Neuronal stem cell (in vitro differentiated cells): Measurements from ENCODE around the gene GALNT11.

Experiments used
- DNase-seq: peaks from one replicate; pipeline ENCODE4 v3.0.0-alpha.2; 2013; ENCODE audit warnings: low spot score
- H2AFZ ChIP-seq: one replicate; pipeline ENCODE4 v1.6.1; 2013; ENCODE audit warnings: mild to moderate bottlenecking, low read length, inconsistent platforms
- H2AK5ac ChIP-seq: 2 replicates; pipeline ENCODE4 v1.6.1; 2013; ENCODE audit warnings: low read depth, mild to moderate bottlenecking, inconsistent platforms, low read length, moderate library complexity, mixed read lengths
- H2BK120ac ChIP-seq: 2 replicates; pipeline ENCODE4 v1.6.1; 2013; ENCODE audit warnings: low read depth, mild to moderate bottlenecking, inconsistent platforms, low read length, moderate library complexity, mixed read lengths
- H2BK12ac ChIP-seq: one replicate; pipeline ENCODE4 v1.6.1; 2013; ENCODE audit warnings: low read length, inconsistent platforms
- H2BK15ac ChIP-seq: 2 replicates; pipeline ENCODE4 v1.6.1; 2013; ENCODE audit warnings: mild to moderate bottlenecking, low read length, inconsistent platforms, mixed read lengths
- H2BK5ac ChIP-seq: one replicate; pipeline ENCODE4 v1.6.1; 2013; ENCODE audit warnings: inconsistent platforms, mild to moderate bottlenecking, low read length, moderate library complexity
- H3K14ac ChIP-seq: one replicate; pipeline ENCODE4 v1.6.1; 2013; ENCODE audit warnings: low read length, inconsistent platforms
- H3K18ac ChIP-seq: 2 replicates; pipeline ENCODE4 v1.6.1; 2013; ENCODE audit warnings: low read length, inconsistent platforms
- H3K23ac ChIP-seq: 2 replicates; pipeline ENCODE4 v1.6.1; 2013; ENCODE audit warnings: low read depth, mild to moderate bottlenecking, mixed read lengths, low read length, inconsistent platforms; ENCODE audit not compliant: poor library complexity
- H3K27ac ChIP-seq: replicated peaks from 3 replicates; pipeline ENCODE4 v1.5.1; 2013; ENCODE audit warnings: low read length, inconsistent platforms
- H3K27me3 ChIP-seq, 3 experiments: 2 replicates each; pipeline ENCODE4 v1.6.1; 2013; ENCODE audit warnings: low read length in 3 of 3, mild to moderate bottlenecking in 2 of 3, inconsistent platforms in 1 of 3, low read depth in 1 of 3, mixed read lengths in 1 of 3, moderate library complexity in 1 of 3; ENCODE audit not compliant: control insufficient read depth in 3 of 3, insufficient read depth in 3 of 3
- H3K36me3 ChIP-seq, 2 donors: replicated peaks in 1 of 2; 2 replicates each; pipeline ENCODE4 v1.6.1; 2013; ENCODE audit warnings: low read length in 2 of 2; ENCODE audit not compliant: control insufficient read depth in 2 of 2, insufficient read depth in 2 of 2
- H3K4ac ChIP-seq: 2 replicates; pipeline ENCODE4 v1.6.1; 2013; ENCODE audit warnings: inconsistent platforms, mild to moderate bottlenecking, low read length, moderate library complexity
- H3K4me1 ChIP-seq, 2 donors: 1 replicate in 1 of 2; 2 replicates in 1 of 2; pipeline ENCODE4 v1.6.1; 2013; ENCODE audit warnings: low read length in 2 of 2, low read depth in 1 of 2; ENCODE audit not compliant: control insufficient read depth in 2 of 2, insufficient read depth in 1 of 2
- H3K4me2 ChIP-seq: one replicate; pipeline ENCODE4 v1.6.1; 2013; ENCODE audit warnings: mild to moderate bottlenecking, low read length, inconsistent platforms; ENCODE audit not compliant: insufficient read depth, poor library complexity, severe bottlenecking
- H3K4me3 ChIP-seq, 2 donors: 2 replicates each; pipeline ENCODE4 v1.5.1; 2013; ENCODE audit warnings: low read length in 2 of 2, mild to moderate bottlenecking in 2 of 2, inconsistent platforms in 1 of 2, moderate library complexity in 1 of 2
- H3K79me1 ChIP-seq: one replicate; pipeline ENCODE4 v1.6.1; 2013; ENCODE audit warnings: low read depth, mild to moderate bottlenecking, inconsistent platforms, low read length, moderate library complexity
- H3K9ac ChIP-seq: one replicate; pipeline ENCODE4 v1.6.1; 2013; ENCODE audit warnings: mild to moderate bottlenecking, low read depth, low read length, inconsistent platforms; ENCODE audit not compliant: poor library complexity
- H3K9me3 ChIP-seq, 2 donors: replicated peaks in 1 of 2; 2 replicates each; pipeline versions ENCODE3 to v1.6.1; 2013; ENCODE audit warnings: low read length in 2 of 2, mild to moderate bottlenecking in 2 of 2, inconsistent platforms in 1 of 2, low read depth in 1 of 2, mixed read lengths in 1 of 2, moderate library complexity in 1 of 2; ENCODE audit not compliant: control insufficient read depth in 2 of 2, insufficient read depth in 1 of 2
- H4K8ac ChIP-seq: one replicate; pipeline ENCODE4 v1.6.1; 2013; ENCODE audit warnings: low read depth, mild to moderate bottlenecking, inconsistent platforms, low read length, moderate library complexity
- H4K91ac ChIP-seq: one replicate; pipeline ENCODE4 v1.6.1; 2013; ENCODE audit warnings: low read length, low read depth, mild to moderate bottlenecking, inconsistent platforms; ENCODE audit not compliant: poor library complexity
- whole genome bisulfite sequencing, 2 donors: extraction: QIAGEN DNeasy Blood & Tissue Kit; methylation state at CpG; one replicate each; pipeline ENCODE4 v1.1.7; 2013; ENCODE audit warnings: missing lambda C conversion rate in 2 of 2, mixed read lengths in 1 of 2; ENCODE audit not compliant: insufficient read length in 2 of 2, insufficient replicate concordance in 1 of 2; ENCODE audit errors: extremely low coverage in 2 of 2; 5-methylcytosine and 5-hydroxymethylcytosine counted together

GALNT11 gene

DNA sequence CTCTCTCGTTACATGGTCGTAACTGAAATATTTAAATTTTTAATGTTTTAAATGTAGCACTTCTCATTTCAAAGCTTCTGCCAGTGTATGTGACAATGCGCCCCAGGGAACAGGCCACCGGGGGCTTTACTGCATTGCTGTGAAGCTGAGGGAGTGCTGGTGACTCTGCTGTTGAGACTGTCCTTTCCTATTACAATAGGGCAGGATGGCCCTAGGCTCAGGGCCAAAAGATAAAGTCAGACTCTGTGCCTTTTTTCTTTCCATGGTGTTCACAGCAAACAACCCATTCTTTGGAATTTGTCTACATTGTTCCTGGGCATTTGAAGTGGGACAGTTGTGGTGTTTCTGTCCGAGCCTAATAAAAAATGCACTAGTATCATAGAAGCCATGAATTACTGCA is 107.3 kb downstream of the GALNT11 start:
- no peak overlapping the region for H2BK5ac ChIP-seq
- DNase-seq: no peak
- no peak overlapping the region for H4K8ac ChIP-seq

DNA sequence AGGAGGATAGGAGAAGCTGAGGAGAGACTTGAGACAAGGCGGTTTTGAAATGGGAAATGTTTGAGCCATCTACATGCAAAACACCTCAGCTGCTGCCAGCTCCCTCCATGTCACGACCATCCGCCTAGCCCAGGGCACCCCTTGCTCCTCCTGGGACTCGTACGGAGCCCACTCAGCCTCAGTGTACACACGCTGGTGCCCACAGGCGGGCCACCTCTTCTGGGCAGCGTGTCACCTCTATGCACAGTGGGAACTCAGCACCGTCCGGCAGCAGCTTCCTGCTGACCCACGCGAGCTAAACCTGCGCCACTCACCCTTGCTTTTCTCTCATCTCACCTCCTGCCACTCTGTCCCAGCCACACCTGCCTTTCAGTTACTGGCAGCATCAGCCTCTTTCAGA is 108.3 kb downstream of the GALNT11 start:
- H4K8ac ChIP-seq: no peak overlapping the region
- peaks cover 19 to 83% of the 10 kb centered on the region in 2 donors for H3K36me3 ChIP-seq
- H3K23ac ChIP-seq: peak overlapping the region; percentile 45
- H3K14ac ChIP-seq: no peak overlapping the region
- H2BK5ac ChIP-seq: no peak overlapping the region
- no peaks in the 10 kb centered on the region for H3K27me3 ChIP-seq
- H3K18ac ChIP-seq: no peak overlapping the region
- no peak overlapping the region for H3K4ac ChIP-seq
- peaks cover 5 to 9% of the 10 kb centered on the region in 2 donors for H3K9me3 ChIP-seq
- no peak overlapping the region for H2AK5ac ChIP-seq
- peaks cover 2% of the 10 kb centered on the region for H3K79me1 ChIP-seq
- H2BK12ac ChIP-seq: no peak overlapping the region
- no peak overlapping the region for H3K4me3 ChIP-seq
- no peak for DNase-seq
- H3K4me2 ChIP-seq: no peak overlapping the region
- no peak overlapping the region for H3K9ac ChIP-seq
- no peak overlapping the region for H2BK15ac ChIP-seq
- WGBS, 2 donors: no CpG with 5 or more reads among the region's 13 CpGs
- H2AFZ ChIP-seq: no peak overlapping the region
- H2BK120ac ChIP-seq: no peak overlapping the region
- H3K4me1 ChIP-seq: peaks cover 3 to 5% of the 10 kb centered on the region in 2 donors
- no peak overlapping the region for H3K27ac ChIP-seq
- H4K91ac ChIP-seq: no peak overlapping the region

More for the DNA sequence above, 107.3 kb downstream of the GALNT11 start:
- Histone ChIP-seq H2BK12ac (no peak overlapping the region), H3K23ac (no peak overlapping the region), H2BK15ac (no peak overlapping the region), H3K4me1 (peaks cover 3 to 5% of the 10 kb centered on the region in 2 donors), H3K9ac (no peak overlapping the region), H4K91ac (no peak overlapping the region), H3K9me3 (peaks cover 7 to 10% of the 10 kb centered on the region in 2 donors), H3K27ac (no peak overlapping the region), H3K18ac (no peak overlapping the region), H3K36me3 (peaks cover 13 to 82% of the 10 kb centered on the region in 2 donors), H3K79me1 (peaks cover 2% of the 10 kb centered on the region), H2BK120ac (no peak overlapping the region), H3K4me2 (no peak overlapping the region), H2AK5ac (no peak overlapping the region), H3K14ac (no peak overlapping the region), H2AFZ (no peak overlapping the region), H3K4me3 (no peak overlapping the region), H3K4ac (no peak overlapping the region), H3K27me3 (no peaks in the 10 kb centered on the region)
- WGBS, 2 donors: no CpG with 5 or more reads among the region's 5 CpGs

DNA sequence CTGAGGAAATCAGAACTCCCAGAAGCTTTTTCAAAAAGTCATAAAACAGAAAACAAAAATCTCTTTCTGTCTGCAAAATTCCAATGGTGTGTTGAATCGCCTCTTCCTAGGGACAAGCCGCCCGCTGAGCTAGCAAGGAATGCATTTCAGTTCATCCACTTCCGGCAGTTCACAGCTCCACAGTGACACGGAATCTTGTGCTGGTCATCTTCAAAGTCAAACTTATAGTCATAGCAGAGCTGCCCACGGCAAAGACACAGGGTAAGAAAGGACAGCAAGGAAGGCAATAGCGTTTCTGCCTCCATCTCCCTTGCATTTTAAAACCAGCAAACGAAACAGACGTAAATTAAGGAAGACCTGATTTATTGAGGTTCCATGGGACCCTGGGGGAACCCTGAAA is 111.2 kb downstream of the GALNT11 start:
- WGBS, 2 donors: no CpG with 5 or more reads among the region's 9 CpGs
- no peak overlapping the region for H3K18ac ChIP-seq
- peak overlapping the region in 1 of 2 donors; percentile 10 for H3K4me3 ChIP-seq
- no peak for DNase-seq
- H3K79me1 ChIP-seq: peaks cover 2% of the 10 kb centered on the region
- H3K27me3 ChIP-seq: no peaks in the 10 kb centered on the region
- H2BK120ac ChIP-seq: no peak overlapping the region
- no peak overlapping the region for H2BK12ac ChIP-seq
- no peak overlapping the region for H3K14ac ChIP-seq
- no peak overlapping the region for H2BK15ac ChIP-seq
- H3K27ac ChIP-seq: peak overlapping the region; percentile 39
- H3K4me1 ChIP-seq: peaks cover 3 to 5% of the 10 kb centered on the region in 2 donors
- no peak overlapping the region for H3K9ac ChIP-seq
- H3K23ac ChIP-seq: no peak overlapping the region
- H3K4me2 ChIP-seq: no peak overlapping the region
- no peak overlapping the region for H3K4ac ChIP-seq
- H2BK5ac ChIP-seq: no peak overlapping the region
- no peak overlapping the region for H4K8ac ChIP-seq
- H3K9me3 ChIP-seq: no peaks in the 10 kb centered on the region
- peaks cover 16 to 81% of the 10 kb centered on the region in 2 donors for H3K36me3 ChIP-seq
- H2AK5ac ChIP-seq: no peak overlapping the region
- H4K91ac ChIP-seq: no peak overlapping the region
- H2AFZ ChIP-seq: peak overlapping the region; percentile 27

DNA sequence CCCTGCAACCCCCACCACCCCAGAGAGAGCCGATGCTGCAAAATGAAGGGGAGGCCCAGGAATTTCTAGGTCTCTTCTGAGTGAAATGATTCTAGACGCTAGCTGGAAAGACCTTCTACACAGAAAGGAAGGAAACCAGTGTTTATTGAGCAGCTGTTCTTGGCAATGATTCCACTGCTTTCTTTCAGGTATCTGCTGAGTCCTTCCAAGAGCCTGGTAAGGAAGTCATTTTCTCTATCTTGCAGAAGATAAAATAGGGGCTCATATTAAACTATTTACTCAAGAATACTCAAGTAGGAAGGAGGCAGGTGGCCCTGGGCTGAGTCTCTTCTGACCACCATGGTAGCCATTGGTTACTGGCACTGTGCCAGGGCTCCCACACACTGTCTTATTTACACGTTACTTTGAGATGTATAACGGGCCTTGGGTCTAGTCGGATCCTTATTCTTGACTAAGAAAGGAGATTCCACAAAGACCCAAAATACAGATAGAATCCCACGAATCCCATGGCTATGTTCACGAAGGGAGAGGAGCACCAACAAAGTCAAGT is 112.1 kb downstream of the GALNT11 start:
- Histone ChIP-seq H3K4me3 (no peak overlapping the region), H3K14ac (no peak overlapping the region), H3K4me2 (no peak overlapping the region), H3K9me3 (no peaks in the 10 kb centered on the region), H4K8ac (no peak overlapping the region), H3K4me1 (peaks cover 3 to 5% of the 10 kb centered on the region in 2 donors), H3K27me3 (no peaks in the 10 kb centered on the region), H2BK5ac (no peak overlapping the region), H2BK120ac (no peak overlapping the region), H2BK12ac (no peak overlapping the region), H3K4ac (no peak overlapping the region), H3K27ac (no peak overlapping the region), H4K91ac (no peak overlapping the region), H2AK5ac (no peak overlapping the region), H2BK15ac (no peak overlapping the region), H3K79me1 (peaks cover 2% of the 10 kb centered on the region), H3K36me3 (peaks cover 16 to 81% of the 10 kb centered on the region in 2 donors), H3K9ac (no peak overlapping the region), H2AFZ (no peak overlapping the region), H3K18ac (no peak overlapping the region), H3K23ac (no peak overlapping the region)
- WGBS, 2 donors: no CpG with 5 or more reads among the region's 7 CpGs
- no peak for DNase-seq
